ENCODE results near the gene EXOSC10.
"Not testable (repeated sequence)": the region's sequence is repeated elsewhere in the genome, so short reads cannot be mapped to it uniquely, and the experiment has no call there.

EXOSC10 gene

GRCh38 chr1:11059968-11060830 is 39.5 kb downstream of the EXOSC10 start, which contains the start of gene SRM:
Gene SRM, minus strand, starts transcription at chr1:11060018. Its CDS starts 75 bp downstream, at chr1:11059943.
- peak; percentile 92 for DNase-seq

- peak; percentile 56 for DNase-seq
Measured at GRCh38 chr1:11059155-11059967, 40.3 kb downstream of the EXOSC10 start.

GRCh38 chr1:11058595-11059154 is 41.0 kb downstream of the EXOSC10 start:
- DNase-seq, result peak; percentile 26

GRCh38 chr1:11058026-11058425 is 41.6 kb downstream of the EXOSC10 start:
- no peak for DNase-seq

- no peak for DNase-seq
Measured at GRCh38 chr1:11057477-11057876, 42.2 kb downstream of the EXOSC10 start.

- DNase-seq, result no peak
Measured at GRCh38 chr1:11056504-11056903, 43.2 kb downstream of the EXOSC10 start.

- DNase-seq, result no peak
Measured at GRCh38 chr1:11055676-11056075, 44.0 kb downstream of the EXOSC10 start.

- no peak for DNase-seq
Measured at GRCh38 chr1:11054666-11055065, 45.0 kb downstream of the EXOSC10 start.

- DNase-seq, result no peak
Measured at GRCh38 chr1:11054181-11054580, 45.5 kb downstream of the EXOSC10 start.

GRCh38 chr1:11053758-11054137 is 45.9 kb downstream of the EXOSC10 start:
- no peak for DNase-seq

GRCh38 chr1:11052839-11053757 is 46.6 kb downstream of the EXOSC10 start:
- peak; percentile 35 for DNase-seq

GRCh38 chr1:11051781-11052511 is 47.7 kb downstream of the EXOSC10 start:
- no peak for DNase-seq

- not testable (repeated sequence) for DNase-seq
Measured at GRCh38 chr1:11051121-11051520, 48.5 kb downstream of the EXOSC10 start.

- no peak for DNase-seq
Measured at GRCh38 chr1:11046625-11047365, 52.9 kb downstream of the EXOSC10 start, which contains the start of gene MASP2. Gene MASP2, minus strand, starts transcription at chr1:11047239. Its CDS starts 32 bp downstream, at chr1:11047207.

GRCh38 chr1:11046270-11046566 is 53.5 kb downstream of the EXOSC10 start:
- DNase-seq, result no peak

GRCh38 chr1:11045428-11046269 is 54.0 kb downstream of the EXOSC10 start:
- no peak for DNase-seq

- no peak for DNase-seq
Measured at GRCh38 chr1:11044849-11045427, 54.7 kb downstream of the EXOSC10 start.

GRCh38 chr1:11044086-11044848 is 55.4 kb downstream of the EXOSC10 start:
- DNase-seq, result no peak
